Sciatic nerve (tissue), 2 donors: ENCODE data around the gene ADCYAP1R1. TPM values are rescaled to one million over a fixed set of nuclear protein-coding genes. Genes with fewer than 3 reads are reported as not detected.

Source experiments
- ATAC-seq: fragments of 200-7000 bp; cut with Tn5 transposase; one replicate; pipeline ENCODE4 v1.9.1; 2020; ENCODE audit warnings: mild to moderate bottlenecking, moderate library complexity
- DNase-seq: peaks from one replicate; pipeline ENCODE4 v3.0.0-alpha.2; 2020; ENCODE audit warnings: low spot score
- intact Hi-C: fragments of 100-400 bp; cut with DNase I; formaldehyde crosslinking; loops from one replicate; pipeline ENCODE4 v1.14.2; 2022
- total RNA-seq: library from RNA; stranded (reverse); fragmentation: NEBNext Ultra II Directional; extraction: Animal tissue kit (Norgen Biotek cat#: 25700); gene quantifications from one replicate; pipeline ENCODE4 v1.2.1, GENCODE V29; 2021
- donor health status: DM: no; HTN: no; CAD: no.
- donor health status: DM: no; HTN: no; CAD: no.

The ADCYAP1R1 gene
- total RNA-seq, 1 donor from 2014 or later, result 9.1 TPM

GRCh38 chr7:31099451-31100444 lies 47.6 kb downstream of the ADCYAP1R1 start:
- DNase-seq (peak; percentile 31), ATAC-seq (no peak)
- intact Hi-C loops, result loop anchor here (5.0 kb wide), 1 partner anchor 458 kb away; no protein-coding TSS in a partner anchor

- intact Hi-C loops, result no loop called here
- no peak for DNase-seq
- no peak for ATAC-seq
Observed at GRCh38 chr7:31100445-31100844, 48.3 kb downstream of the ADCYAP1R1 start.

- ATAC-seq, result no peak
- intact Hi-C loops, result no loop called here
- peak; percentile 14 for DNase-seq
Observed at GRCh38 chr7:31100871-31101270, 48.8 kb downstream of the ADCYAP1R1 start.

- ATAC-seq, result no peak
- intact Hi-C loops, result no loop called here
- DNase-seq, result peak; percentile 5
Observed at GRCh38 chr7:31101544-31101943, 49.4 kb downstream of the ADCYAP1R1 start.

DNA sequence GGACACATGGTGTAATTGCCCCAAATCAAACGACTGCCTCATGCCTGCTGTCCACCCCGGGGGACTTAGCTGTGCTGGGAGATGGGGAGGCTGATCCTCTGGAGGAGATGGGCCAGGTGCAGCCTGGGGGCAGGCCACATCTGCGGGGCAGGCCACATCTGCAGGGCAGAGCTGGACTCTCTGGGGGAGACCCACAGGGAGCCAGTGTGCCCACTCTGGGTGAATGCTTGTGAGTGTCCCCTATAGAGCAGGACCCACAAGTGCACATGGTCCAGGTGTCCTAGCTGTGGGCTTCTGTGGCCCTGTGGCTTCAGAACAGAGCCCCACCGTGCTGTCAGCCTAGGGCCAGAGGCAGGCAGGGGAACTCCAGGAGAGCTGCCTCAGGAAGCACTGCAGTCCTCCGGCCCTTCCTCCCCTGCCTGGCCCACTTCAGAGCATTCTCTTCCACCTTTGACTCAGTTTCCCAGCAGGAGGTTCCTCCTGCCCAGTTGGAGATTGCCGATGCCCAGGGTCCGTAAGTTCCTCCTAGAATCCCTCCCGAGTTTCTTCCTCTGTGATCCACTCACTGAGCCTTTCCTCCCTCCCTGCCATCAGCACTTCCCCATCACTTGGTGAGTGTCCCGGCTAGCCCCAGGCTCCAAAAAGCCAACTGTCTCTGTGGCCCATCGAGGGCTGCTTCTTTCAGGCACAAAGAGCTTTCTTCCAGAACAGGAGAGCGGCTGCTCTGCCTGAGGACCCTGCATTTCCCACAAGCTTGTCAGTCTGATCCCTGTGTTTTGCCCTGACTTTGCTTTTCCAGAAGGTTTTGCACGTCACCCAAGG lies 50.3 kb downstream of the ADCYAP1R1 start:
- intact Hi-C loops, result no loop called here
- no peak for ATAC-seq
- DNase-seq, result peak; percentile 34

DNA sequence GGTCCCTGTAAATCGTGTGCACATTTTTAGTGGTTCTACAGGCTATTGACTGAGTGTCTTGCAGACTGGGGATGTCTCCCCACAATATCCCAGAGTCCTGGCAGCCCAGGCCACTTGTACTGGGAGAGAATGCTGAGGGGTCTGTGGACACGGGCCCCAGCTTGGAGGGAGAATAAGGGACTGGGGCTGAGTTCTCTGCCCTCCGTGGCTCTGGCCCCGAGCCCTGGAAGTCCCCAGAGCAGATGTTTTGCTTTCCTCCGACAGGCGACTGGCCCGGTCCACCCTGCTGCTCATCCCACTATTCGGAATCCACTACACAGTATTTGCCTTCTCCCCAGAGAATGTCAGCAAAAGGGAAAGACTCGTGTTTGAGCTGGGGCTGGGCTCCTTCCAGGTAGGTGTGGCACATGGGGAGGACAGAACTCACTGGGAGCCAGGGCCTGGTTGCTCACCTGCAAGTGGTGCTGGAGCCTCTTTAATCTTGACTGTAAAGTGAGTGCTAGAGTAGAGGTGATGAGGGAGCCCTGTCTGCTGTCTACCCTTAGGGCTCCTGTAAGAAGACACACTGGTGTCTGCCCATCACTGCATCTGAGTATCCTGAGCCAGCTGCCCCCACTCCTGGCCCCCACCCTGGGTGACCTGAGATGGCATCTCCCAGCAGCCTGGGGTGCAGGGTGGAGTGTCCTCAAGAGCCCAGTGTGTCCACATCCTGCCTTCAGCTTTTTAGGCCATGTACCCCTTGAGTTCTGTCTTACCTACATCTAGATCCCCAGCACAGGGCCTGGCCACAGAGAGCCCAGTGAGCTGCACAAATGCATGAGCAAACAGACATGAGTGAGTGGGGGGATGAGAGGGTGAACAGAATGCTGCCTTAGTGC lies 51.1 kb downstream of the ADCYAP1R1 start:
- ATAC-seq (no peak), DNase-seq (peak; percentile 33)
- intact Hi-C loops, result no loop called here

DNA sequence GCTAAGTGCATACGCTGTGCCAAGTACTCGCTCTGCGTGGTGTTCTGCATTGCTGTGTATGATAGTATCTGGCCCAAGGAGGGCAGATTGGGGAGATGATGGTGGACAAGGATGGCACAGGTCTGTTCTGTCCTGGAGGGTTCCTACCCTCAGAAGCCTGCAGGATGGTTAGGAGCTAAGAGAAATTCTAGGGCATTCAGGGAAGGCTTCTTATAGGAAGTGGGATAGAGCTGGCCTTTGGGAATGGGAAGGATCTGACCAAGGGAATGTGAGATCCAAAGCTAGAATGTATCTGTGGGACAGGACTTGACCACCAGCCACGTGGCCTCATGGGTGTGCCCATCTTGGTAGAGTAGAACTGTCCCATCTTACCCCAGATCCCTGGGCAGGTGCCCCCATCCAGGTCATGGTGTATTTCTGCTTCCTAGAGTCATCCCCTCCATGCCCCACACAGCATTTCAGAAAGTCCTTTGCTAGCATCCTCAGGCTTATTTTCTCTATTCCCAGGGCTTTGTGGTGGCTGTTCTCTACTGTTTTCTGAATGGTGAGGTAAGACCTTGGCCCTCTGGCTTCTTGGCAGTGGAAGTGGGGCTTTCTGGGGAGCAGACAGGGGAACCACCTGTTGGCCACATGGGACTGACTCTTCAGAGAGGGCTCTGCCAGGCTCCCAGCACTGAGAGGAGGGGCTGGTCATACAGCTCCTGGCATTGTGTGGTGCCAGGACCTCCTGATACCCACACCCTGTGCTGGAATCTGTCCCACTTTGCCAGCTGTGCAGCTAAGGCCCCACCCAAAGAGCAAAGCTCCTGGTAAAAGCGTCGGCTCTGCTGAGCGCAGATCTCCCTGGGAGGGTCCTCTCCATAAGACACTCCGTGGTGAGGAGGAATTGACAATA lies 52.5 kb downstream of the ADCYAP1R1 start:
- peak; percentile 9 for DNase-seq
- intact Hi-C loops, result no loop called here
- ATAC-seq, result no peak

GRCh38 chr7:31105256-31105950 lies 53.3 kb downstream of the ADCYAP1R1 start:
- DNase-seq (peak; percentile 31), ATAC-seq (no peak)
- intact Hi-C loops, result no loop called here

DNA sequence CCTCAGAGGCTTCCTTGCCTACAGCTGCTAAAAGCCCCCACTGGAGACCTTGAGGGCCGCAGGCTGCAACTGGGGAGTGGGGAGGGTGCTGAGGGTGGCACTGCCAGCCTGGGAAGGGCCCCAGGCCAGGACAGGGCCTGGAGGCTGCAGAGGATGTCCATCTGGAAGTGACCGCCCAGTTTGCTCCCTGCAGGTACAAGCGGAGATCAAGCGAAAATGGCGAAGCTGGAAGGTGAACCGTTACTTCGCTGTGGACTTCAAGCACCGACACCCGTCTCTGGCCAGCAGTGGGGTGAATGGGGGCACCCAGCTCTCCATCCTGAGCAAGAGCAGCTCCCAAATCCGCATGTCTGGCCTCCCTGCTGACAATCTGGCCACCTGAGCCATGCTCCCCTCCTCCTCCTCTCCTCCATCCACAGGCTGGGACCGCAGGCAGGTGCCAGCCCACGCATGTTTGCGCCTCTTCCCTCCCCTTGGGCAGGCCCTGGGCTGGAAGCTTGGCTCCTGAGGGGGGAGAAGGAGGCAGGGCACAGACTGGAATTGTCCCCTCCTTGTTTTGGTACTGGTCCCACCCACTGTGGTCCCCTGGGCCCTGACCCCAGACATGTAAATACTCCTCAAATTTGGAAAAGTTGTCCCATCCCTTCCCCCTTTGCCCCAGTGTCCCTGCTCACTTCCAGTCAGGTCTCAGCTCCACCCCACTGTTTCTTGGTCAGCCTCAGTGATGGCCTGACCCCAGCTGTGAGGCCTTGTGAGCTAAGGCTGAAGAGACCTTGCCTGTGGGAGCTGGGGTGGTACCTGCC lies 54.4 kb downstream of the ADCYAP1R1 start:
- intact Hi-C loops, result no loop called here

GRCh38 chr7:31107106-31108090 lies 55.3 kb downstream of the ADCYAP1R1 start:
- intact Hi-C loops, result no loop called here
- DNase-seq (no peak), ATAC-seq (no peak)

More for the DNA sequence above, 54.4 kb downstream of the ADCYAP1R1 start:
- ATAC-seq (no peak), DNase-seq (no peak)

DNA sequence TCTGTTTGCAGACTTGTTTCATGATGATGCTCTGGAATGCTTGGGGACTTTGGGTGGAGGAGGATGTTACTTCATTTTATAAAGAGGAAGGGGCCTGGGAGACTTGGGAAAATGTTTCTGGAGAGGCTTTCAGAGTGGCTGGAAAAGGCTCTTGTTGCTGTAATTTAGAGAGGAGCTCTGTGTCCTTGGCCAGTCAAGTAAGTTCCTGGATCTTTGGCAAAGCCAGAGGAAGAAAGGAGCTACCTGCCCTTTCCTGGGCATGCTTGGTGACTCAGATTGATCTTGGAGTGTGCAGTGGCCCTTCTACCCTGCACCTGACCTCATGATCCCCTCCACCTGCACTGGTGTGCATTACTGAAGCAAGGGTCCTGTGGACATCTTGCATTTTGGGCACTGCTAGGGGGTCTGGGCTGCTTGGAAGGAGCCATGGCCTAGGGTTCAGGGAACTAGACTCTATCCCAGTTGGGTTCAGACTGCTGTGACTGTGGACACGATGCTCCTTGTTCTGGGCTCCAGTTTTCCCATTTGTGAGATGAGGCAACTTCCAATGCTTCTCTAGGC lies 56.1 kb downstream of the ADCYAP1R1 start:
- no peak for DNase-seq
- intact Hi-C loops, result no loop called here
- ATAC-seq, result no peak

GRCh38 chr7:31109751-31110150 lies 57.6 kb downstream of the ADCYAP1R1 start:
- no peak for DNase-seq
- intact Hi-C loops, result no loop called here
- ATAC-seq, result no peak

GRCh38 chr7:31110331-31111108 lies 58.4 kb downstream of the ADCYAP1R1 start:
- no peak for DNase-seq
- no peak for ATAC-seq
- intact Hi-C loops, result no loop called here

GRCh38 chr7:31111109-31111451 lies 59.0 kb downstream of the ADCYAP1R1 start:
- intact Hi-C loops, result no loop called here
- DNase-seq (no peak), ATAC-seq (no peak)
